Measurements from ENCODE around the gene HDGFL2. TPM values are rescaled to one million over a fixed set of nuclear protein-coding genes. Genes with fewer than 3 reads are reported as not detected.

The HDGFL2 gene
- total and polyA plus RNA-seq, 2 of the 8 experiments (the other 6 are each of a cell fraction or from before 2014, with no cell fraction given) = 31.1 to 106 TPM

DNA sequence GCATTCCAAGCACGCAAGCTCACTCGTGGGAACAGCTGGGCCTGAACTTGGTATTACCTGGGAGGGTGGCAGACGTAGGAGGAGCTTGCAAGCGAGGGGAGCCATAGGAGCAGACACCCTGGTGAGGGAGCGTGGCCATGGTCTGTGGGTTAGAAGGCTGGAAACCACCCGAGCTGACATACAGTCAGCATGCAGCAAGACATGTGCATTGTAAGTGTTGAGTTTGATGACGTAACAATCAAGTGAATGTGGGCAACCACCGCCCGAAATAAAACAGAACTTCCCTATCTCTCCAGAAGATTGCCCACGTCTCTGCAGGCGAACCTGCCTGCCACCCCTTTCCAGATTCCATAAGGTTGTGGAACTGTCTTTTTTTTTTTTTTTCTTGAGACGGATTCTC lies 41.3 kb upstream of the HDGFL2 start:
- no peak overlapping the region for H2BK12ac ChIP-seq (ENCODE audit: low read depth, low read length)
- ChIA-PET POLR2A (ENCODE audit: partially characterized antibody) (interaction anchor here (49.6 to 58.1 kb wide), 2 partner anchors 6 to 7 kb away, joined by 1590 read pairs; partner anchors contain the start of genes CHAF1A, SH3GL1 and UBXN6), CTCF (ENCODE audit: partially characterized antibody) (no interaction called here)
- DNase-seq (ENCODE audit: low read depth in 1 of 2, low spot score in 2 of 2) (no peak), FAIRE-seq (no peak)
- peaks cover 2 to 23% of the 10 kb centered on the region in 2 experiments for H4K20me1 ChIP-seq (replicated peaks in 1 of 2; ENCODE audit: control insufficient read depth in 1 of 2, insufficient read depth in 2 of 2, low read length in 2 of 2)
- no peak overlapping the region for H4K91ac ChIP-seq (replicated peaks; ENCODE audit: insufficient read length, low read length)
- no peaks in the 10 kb centered on the region for H3K9me3 ChIP-seq (ENCODE audit: insufficient read depth in 2 of 2, low read depth in 1 of 2, low read length in 1 of 2)
- H3K4ac ChIP-seq (replicated peaks; ENCODE audit: insufficient read length, low read depth, low read length) = no peak overlapping the region
- H3K4me3 ChIP-seq (ENCODE audit: extremely low read depth in 1 of 4, insufficient read depth in 2 of 4, low read depth in 3 of 4, low read length in 4 of 4) = no peak overlapping the region
- no peak overlapping the region for H3K23ac ChIP-seq (ENCODE audit: insufficient read length)
- peaks cover 2% of the 10 kb centered on the region for H3K79me1 ChIP-seq (ENCODE audit: low read depth, low read length)
- no peak for TF ChIP-seq POU5F1 (IDR thresholded peaks at IDR 0.05; ENCODE audit: low read depth, low read length)
- no peak for TF ChIP-seq SIX5 (IDR thresholded peaks at IDR 0.05; ENCODE audit: low read depth, low read length)
- TF ChIP-seq PHF8 (conservative IDR thresholded peaks at IDR 0.05; ENCODE audit: low read depth, low read length) = no peak
- TF ChIP-seq CEBPB (IDR thresholded peaks at IDR 0.05; ENCODE audit: low read depth, low read length) = no peak
- TF ChIP-seq RFX5 (IDR thresholded peaks at IDR 0.05; ENCODE audit: borderline replicate concordance, low read depth, low read length) = no peak
- no peak for TF ChIP-seq CHD2 (IDR thresholded peaks at IDR 0.05; ENCODE audit: low read length)
- TF ChIP-seq FOSL1 (IDR thresholded peaks at IDR 0.05; ENCODE audit: insufficient read depth, low read depth, low read length) = no peak
- TF ChIP-seq EGR1 (IDR thresholded peaks at IDR 0.05; ENCODE audit: borderline replicate concordance, low read depth, low read length) = no peak
- TF ChIP-seq KDM4A (IDR thresholded peaks at IDR 0.05; ENCODE audit: low read depth, low read length, severe bottlenecking) = no peak
- H3K9ac ChIP-seq (replicated peaks in 1 of 4; ENCODE audit: extremely low read depth in 1 of 4, low read depth in 3 of 4, low read length in 3 of 4) = no peak overlapping the region
- no peaks in the 10 kb centered on the region for H3K4me1 ChIP-seq (replicated peaks in 1 of 4; ENCODE audit: control insufficient read depth in 3 of 4, insufficient read depth in 4 of 4, low read length in 3 of 4)
- peaks cover 0 to 3% of the 10 kb centered on the region in 2 experiments; a peak in 1 of 4 replicates for H3K79me2 ChIP-seq (ENCODE audit: control insufficient read depth in 1 of 2, insufficient read depth in 2 of 2, low read length in 2 of 2)
- H3K56ac ChIP-seq (replicated peaks; ENCODE audit: insufficient read length, low read depth, low read length) = no peak overlapping the region
- no peaks in the 10 kb centered on the region for H3K27me3 ChIP-seq (replicated peaks in 1 of 4; ENCODE audit: control insufficient read depth in 3 of 4, extremely low read depth in 1 of 4, insufficient read depth in 3 of 4, low read length in 3 of 4)
- H2BK15ac ChIP-seq (ENCODE audit: low read length) = no peak overlapping the region
- H3K27ac ChIP-seq (ENCODE audit: low read depth, low read length) = no peak overlapping the region
- H4K5ac ChIP-seq (ENCODE audit: insufficient read length, low read depth, low read length) = no peak overlapping the region
- no peak overlapping the region for H3K14ac ChIP-seq (ENCODE audit: insufficient read length)
- H2BK120ac ChIP-seq (replicated peaks; ENCODE audit: low read depth, low read length) = no peak overlapping the region
- no peak overlapping the region for H2BK20ac ChIP-seq (ENCODE audit: low read length)
- no peak overlapping the region; the same call in 1 of the 2 replicates for H2BK5ac ChIP-seq (ENCODE audit: low read depth, low read length)
- H2AFZ ChIP-seq (ENCODE audit: low read length) = no peak overlapping the region
- no peak overlapping the region for H3K4me2 ChIP-seq (ENCODE audit: insufficient read depth in 1 of 2, low read depth in 2 of 2, low read length in 2 of 2)
- no peak overlapping the region for H3K18ac ChIP-seq (ENCODE audit: extremely low read depth, low read length)
- H3K36me3 ChIP-seq (ENCODE audit: control insufficient read depth in 2 of 4, insufficient read depth in 4 of 4, low read length in 3 of 4) = peaks cover 55 to 83% (median 75%) of the 10 kb centered on the region in 4 experiments
- H4K8ac ChIP-seq (ENCODE audit: extremely low read depth, insufficient read depth, low read length) = no peak overlapping the region
- no peaks in the 10 kb centered on the region for H3K23me2 ChIP-seq (ENCODE audit: low read depth, low read length)
- no peak overlapping the region for H2AK5ac ChIP-seq (ENCODE audit: low read depth, low read length)
- WGBS, 2 experiments (ENCODE audit: extremely low coverage in 1 of 2, insufficient coverage in 1 of 2, insufficient read length in 1 of 2, insufficient replicate concordance in 2 of 2, low coverage in 1 of 2, low lambda C conversion rate in 2 of 2, missing lambda C conversion rate in 1 of 2) = 92% methylated on average over 12 of the region's 12 CpGs; no CpG with 5 or more reads in 1 of the 2 experiments
